Stimulated activated CD4-positive, alpha-beta T cell treated with anti-CD3 and anti-CD28 coated beads, Interleukin-4, amount 100 ng/mL, for 1 hour (primary cell): Measurements from ENCODE around the gene SORT1.

Experiments used
- DNase-seq: peaks from one replicate; pipeline ENCODE4 v3.0.0-alpha.2; 2020

The SORT1 gene

DNA sequence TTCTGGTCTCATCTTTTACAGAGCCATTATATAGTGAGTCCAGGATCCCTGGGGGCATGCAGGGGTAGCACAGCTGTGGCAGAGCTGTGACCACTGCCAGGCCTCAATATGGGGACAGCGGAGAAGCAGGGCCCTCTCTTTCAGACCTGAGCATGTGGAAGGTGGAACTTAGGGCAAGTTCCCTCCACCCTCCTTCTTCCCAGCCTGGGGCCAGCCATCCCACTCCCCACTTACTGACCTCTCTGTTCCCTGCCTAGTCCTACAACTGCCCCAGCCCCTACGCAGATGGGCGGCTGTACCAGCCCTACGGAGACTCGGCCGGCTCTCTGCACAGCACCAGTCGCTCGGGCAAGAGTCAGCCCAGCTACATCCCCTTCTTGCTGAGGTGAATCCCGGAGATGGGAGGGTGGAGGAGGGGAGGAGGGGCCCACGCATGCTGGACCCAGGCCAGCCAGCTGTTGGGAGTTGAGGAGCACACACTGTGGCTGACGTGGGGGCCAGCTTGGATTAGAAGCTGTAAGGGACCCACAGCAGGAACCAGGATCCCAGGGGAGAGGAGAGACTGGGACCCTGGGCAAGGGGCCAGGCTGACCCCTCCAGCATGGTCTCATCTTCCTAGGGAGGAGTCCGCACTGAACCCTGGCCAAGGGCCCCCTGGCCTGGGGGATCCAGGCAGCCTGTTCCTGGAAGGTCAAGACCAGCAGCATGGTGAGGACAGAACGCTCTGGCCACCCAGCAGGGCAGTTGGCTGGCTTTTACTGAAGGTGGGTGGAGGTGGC lies 125.5 kb downstream of the SORT1 start:
- DNase-seq, result no peak

DNA sequence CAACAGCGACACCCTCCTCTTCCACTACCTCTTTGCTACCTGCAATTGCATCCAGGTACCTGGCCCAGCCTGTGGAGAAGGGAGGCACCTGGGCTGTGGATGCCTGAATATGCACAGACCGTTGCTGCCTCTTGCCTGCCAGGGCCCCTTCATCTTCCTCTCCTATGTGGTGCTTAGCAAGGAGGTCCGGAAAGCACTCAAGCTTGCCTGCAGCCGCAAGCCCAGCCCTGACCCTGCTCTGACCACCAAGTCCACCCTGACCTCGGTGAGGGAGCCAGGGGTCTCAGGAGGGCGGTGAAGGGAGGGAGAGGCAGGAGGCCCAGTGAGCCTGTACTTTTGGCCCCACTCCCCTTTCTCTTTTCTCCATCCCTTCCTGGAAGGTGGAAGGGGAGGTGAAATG lies 126.3 kb downstream of the SORT1 start:
- DNase-seq, result no peak

- no peak for DNase-seq
Observed at GRCh38 chr1:109270623-109271317, 126.9 kb downstream of the SORT1 start.

- DNase-seq, result no peak
Observed at GRCh38 chr1:109269981-109270622, 127.6 kb downstream of the SORT1 start.

DNA sequence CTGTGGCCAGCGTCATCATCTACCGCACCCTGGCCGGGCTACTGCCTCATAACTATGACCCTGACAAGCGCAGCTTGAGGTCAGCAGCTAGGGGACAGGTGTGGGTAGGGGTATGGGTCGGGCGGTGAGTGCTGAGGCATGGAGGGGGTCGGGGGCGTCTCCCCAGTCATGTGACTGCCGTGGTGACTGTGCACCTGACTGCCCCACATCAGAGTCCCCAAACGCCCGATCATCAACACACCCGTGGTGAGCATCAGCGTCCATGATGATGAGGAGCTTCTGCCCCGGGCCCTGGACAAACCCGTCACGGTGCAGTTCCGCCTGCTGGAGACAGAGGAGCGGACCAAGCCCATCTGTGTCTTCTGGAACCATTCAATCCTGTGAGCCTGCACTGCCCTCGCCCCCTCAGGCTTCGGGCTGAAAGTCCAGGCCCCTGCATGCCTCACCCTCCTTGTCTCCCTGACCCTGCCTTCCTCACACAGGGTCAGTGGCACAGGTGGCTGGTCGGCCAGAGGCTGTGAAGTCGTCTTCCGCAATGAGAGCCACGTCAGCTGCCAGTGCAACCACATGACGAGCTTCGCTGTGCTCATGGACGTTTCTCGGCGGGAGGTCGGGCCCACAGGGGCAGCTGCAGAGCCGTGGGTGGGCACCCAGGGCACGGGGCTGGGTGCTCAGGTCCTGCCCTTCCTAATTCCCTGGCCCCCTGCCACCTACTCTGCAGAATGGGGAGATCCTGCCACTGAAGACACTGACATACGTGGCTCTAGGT lies 128.3 kb downstream of the SORT1 start:
- DNase-seq, result no peak

DNA sequence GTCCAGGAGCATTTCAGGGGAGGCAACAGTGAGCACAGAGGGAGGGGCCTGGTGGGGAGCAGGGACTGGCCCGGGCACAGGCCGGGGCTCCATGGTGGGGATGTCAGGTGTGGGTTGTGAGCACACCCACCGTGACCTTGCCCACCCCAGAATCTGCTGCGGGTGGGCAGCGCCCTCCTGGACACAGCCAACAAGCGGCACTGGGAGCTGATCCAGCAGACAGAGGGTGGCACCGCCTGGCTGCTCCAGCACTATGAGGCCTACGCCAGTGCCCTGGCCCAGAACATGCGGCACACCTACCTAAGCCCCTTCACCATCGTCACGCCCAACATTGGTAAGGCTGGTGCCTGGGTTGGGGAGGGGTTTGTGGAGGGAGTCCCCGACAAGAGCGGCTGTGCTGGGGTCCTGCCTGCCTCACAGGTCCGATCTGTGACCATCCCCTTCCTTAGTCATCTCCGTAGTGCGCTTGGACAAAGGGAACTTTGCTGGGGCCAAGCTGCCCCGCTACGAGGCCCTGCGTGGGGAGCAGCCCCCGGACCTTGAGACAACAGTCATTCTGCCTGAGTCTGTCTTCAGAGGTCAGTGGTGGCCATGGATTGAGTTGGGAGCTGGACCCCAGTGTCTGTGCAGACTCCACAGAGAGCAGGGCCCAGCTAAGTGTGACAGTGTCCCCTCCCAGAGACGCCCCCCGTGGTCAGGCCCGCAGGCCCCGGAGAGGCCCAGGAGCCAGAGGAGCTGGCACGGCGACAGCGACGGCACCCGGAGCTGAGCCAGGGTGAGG lies 129.1 kb downstream of the SORT1 start:
- DNase-seq, result no peak

- DNase-seq, result no peak
Observed at GRCh38 chr1:109267743-109268300, 129.9 kb downstream of the SORT1 start.

DNA sequence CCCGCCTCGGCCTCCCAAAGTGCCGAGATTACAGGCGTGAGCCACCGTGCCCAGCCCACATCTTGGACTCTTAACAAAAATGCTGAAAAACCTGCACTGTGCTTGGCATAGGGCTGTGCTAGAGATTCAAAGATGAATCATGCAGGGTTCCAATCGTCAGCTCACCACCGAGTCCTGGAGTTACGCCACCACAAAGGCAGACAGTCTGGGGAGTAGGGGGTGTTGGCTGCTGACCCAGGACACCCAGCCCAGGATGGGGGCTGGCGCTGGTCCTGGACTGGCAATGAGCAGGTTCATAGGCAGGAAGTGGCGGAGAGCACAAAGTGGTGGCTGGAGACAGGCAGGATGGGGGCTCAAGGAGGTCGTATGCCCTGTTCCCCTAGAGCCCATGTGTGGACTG lies 130.8 kb downstream of the SORT1 start:
- no peak for DNase-seq

- no peak for DNase-seq
Observed at GRCh38 chr1:109265741-109266330, 131.9 kb downstream of the SORT1 start.

DNA sequence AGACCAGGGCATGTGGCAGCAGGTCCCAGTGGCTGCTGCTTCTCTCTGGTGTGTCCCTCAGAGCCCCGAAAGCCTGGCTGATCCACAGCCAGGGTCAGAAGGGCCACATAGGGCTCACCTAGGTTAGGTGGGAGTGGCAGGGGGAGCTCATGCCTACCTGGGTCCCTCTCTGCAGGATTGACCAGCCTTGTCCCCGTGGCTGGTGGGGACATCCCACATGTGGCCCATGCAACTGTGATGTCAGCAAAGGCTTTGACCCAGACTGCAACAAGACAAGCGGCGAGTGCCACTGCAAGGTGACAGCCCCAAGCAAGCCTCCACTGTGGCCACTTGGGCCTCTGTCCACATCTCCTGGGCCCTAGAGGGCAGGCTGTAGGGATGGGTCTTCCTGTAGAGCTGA lies 132.7 kb downstream of the SORT1 start:
- no peak for DNase-seq

GRCh38 chr1:109264379-109264755 lies 133.4 kb downstream of the SORT1 start:
- no peak for DNase-seq

GRCh38 chr1:109263597-109264378 lies 133.9 kb downstream of the SORT1 start:
- DNase-seq, result peak; percentile 82

- no peak for DNase-seq
Observed at GRCh38 chr1:109263234-109263596, 134.5 kb downstream of the SORT1 start.

- no peak for DNase-seq
Observed at GRCh38 chr1:109262231-109263055, 135.3 kb downstream of the SORT1 start.

DNA sequence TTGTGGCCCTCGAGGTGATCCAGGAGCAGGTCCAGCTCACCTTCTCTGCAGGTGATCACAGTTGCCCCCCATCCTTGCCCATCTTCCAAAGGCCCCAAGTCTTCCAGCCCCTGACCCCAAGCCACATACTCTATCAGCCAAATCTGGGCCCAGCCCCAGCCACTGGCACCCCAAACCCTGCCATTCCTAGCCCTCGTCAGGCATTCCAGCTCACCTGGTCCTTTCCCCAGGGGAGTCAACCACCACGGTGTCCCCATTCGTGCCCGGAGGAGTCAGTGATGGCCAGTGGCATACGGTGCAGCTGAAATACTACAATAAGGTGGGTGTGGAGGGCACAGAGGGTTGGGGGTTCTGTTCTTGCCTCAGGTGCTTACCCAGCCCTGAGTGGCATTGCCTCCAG lies 136.1 kb downstream of the SORT1 start:
- DNase-seq, result no peak

- no peak for DNase-seq
Observed at GRCh38 chr1:109261006-109261405, 136.7 kb downstream of the SORT1 start.

DNA sequence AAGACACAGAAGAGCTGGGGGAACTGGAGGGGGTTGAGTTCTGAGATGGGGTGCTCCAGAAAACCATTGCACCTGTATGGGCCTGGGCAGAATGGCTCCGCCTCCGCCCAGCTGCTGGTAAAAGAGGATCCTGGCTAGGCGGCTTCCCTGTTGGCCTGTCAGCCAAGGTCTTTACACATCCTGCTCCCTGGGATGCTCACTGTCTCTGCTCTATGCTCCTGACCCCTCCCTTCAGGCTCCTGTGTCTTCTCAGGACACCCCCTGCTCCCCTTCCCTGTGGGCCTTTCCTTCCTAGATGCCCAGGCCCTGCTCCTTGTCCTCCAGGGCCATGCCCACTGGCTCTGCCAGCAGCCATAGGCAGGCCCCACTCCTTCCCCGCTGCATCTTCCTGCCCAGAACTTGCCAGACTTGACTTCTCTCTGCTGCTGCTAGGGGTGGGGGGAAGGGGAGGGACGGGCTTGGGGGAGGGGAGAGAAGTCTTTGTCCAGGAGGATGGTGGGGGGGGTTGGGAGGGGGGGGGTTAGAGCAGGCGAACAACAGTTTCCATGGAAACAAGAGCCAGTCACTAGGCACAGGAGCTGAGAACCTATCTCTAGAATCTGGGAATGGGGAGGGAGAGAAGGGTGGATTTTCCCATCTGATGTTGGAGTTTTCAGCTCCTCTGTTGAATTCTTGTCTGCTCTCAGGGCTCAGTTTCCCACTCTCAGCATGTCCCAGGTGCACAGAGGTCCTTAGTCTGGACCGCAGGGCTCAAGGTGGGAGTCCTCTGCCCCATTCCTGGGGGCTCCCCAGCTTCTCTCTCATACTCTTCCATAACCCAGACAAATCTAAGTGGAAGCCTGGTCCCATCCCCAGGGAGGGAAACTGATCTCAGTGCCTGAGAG lies 137.8 kb downstream of the SORT1 start:
- no peak for DNase-seq
